H1 (cell line): ENCODE measurements around the gene FUT4. TPM values are rescaled to one million over a fixed set of nuclear protein-coding genes. Genes with fewer than 3 reads are reported as not detected.
A peak's percentile ranks its signal among the peaks of the same experiment; 100 is the strongest.

Source experiments
- ASH2L ChIP-seq: fragments of 200-600, 300-600 bp; sonication (generic); IDR thresholded peaks from one replicate; pipeline ENCODE4 v1.7.1; 2017; ENCODE audit warnings: low read length
- BCL11A ChIP-seq, 2 experiments: IDR thresholded peaks; one replicate each; pipeline ENCODE4 v1.6.1; 2011; ENCODE audit warnings: low read depth in 2 of 2, low read length in 2 of 2, mild to moderate bottlenecking in 2 of 2
- E2F6 ChIP-seq: IDR thresholded peaks from 2 replicates; pipeline ENCODE4 v1.6.1; 2012; ENCODE audit warnings: inconsistent platforms
- EP300 ChIP-seq, 2 experiments: IDR thresholded peaks; 1 replicate in 1 of 2; 2 replicates in 1 of 2; pipeline ENCODE4 v1.6.1; 2011 to 2012; ENCODE audit warnings: low read depth in 2 of 2, low read length in 2 of 2, mild to moderate bottlenecking in 2 of 2, borderline replicate concordance in 1 of 2, inconsistent platforms in 1 of 2, moderate library complexity in 1 of 2
- FOSL1 ChIP-seq: IDR thresholded peaks from 2 replicates; pipeline ENCODE4 v1.6.1; 2011; ENCODE audit warnings: mild to moderate bottlenecking, low read depth, low read length, moderate library complexity; ENCODE audit not compliant: insufficient read depth
- GABPA ChIP-seq: IDR thresholded peaks from 2 replicates; pipeline ENCODE4 v1.6.1; 2011; ENCODE audit warnings: mild to moderate bottlenecking, low read length, moderate library complexity, borderline replicate concordance; ENCODE audit not compliant: insufficient read depth
- HDAC2 ChIP-seq, 2 experiments: fragments of 300-600 bp in 1 of 2; sonication (generic) in 1 of 2; IDR thresholded peaks; 2 replicates each; pipeline ENCODE4 v1.6.1; 2011 to 2012; ENCODE audit warnings: low read depth in 2 of 2, low read length in 2 of 2, mild to moderate bottlenecking in 2 of 2, moderate library complexity in 2 of 2, borderline replicate concordance in 1 of 2, inconsistent platforms in 1 of 2
- KDM1A ChIP-seq: fragments of 200-600, 300-600 bp; sonication (generic); IDR thresholded peaks from 2 replicates; pipeline ENCODE4 v1.7.1; 2016; ENCODE audit warnings: mild to moderate bottlenecking, low read length, borderline replicate concordance
- RBBP5 ChIP-seq: IDR thresholded peaks from 2 replicates; pipeline ENCODE4 v1.7.1; 2012; ENCODE audit warnings: low read depth, mild to moderate bottlenecking, inconsistent platforms, low read length, moderate library complexity, borderline replicate concordance
- RXRA ChIP-seq: IDR thresholded peaks from 2 replicates; pipeline ENCODE4 v1.6.1; 2011; ENCODE audit warnings: low read depth, mild to moderate bottlenecking, low read length, moderate library complexity; ENCODE audit not compliant: insufficient read depth
- SAP30 ChIP-seq: fragments of 300-600 bp; sonication (generic); IDR thresholded peaks from 2 replicates; pipeline ENCODE4 v1.7.1; 2012; ENCODE audit warnings: low read length, moderate library complexity, mild to moderate bottlenecking, inconsistent platforms; ENCODE audit not compliant: insufficient read depth, insufficient replicate concordance
- SIX5 ChIP-seq: IDR thresholded peaks from 2 replicates; pipeline ENCODE4 v1.6.1; 2011; ENCODE audit warnings: mild to moderate bottlenecking, low read depth, low read length
- SP4 ChIP-seq: IDR thresholded peaks from 2 replicates; pipeline ENCODE4 v1.6.1; 2012; ENCODE audit warnings: low read length, inconsistent platforms
- SUZ12 ChIP-seq: fragments of 200-600 bp; sonication (generic); IDR thresholded peaks from 2 replicates; pipeline ENCODE4 v1.6.1; 2012; ENCODE audit warnings: mild to moderate bottlenecking, inconsistent platforms, low read length, moderate library complexity, mixed read lengths
- TAF7 ChIP-seq: optimal IDR thresholded peaks from 2 replicates; pipeline ENCODE3; 2011; ENCODE audit warnings: low read depth, mild to moderate bottlenecking, inconsistent platforms, low read length, moderate library complexity, borderline replicate concordance
- TCF12 ChIP-seq: IDR thresholded peaks from 2 replicates; pipeline ENCODE4 v1.6.1; 2011; ENCODE audit warnings: low read depth, mild to moderate bottlenecking, low read length
- ZNF274 ChIP-seq: IDR thresholded peaks from 2 replicates; pipeline ENCODE4 v1.7.0; 2012; ENCODE audit warnings: low read length, borderline replicate concordance; ENCODE audit errors: extremely low read depth
- polyA plus RNA-seq, 7 experiments: library from polyadenylated mRNA; depleted of rRNA in 3 of 7; stranded (reverse) in 5 of 7; unstranded in 2 of 7; fragments of >200 nt in 5 of 7; fragments of 200-250 nt in 2 of 7; gene quantifications; 1 replicate in 5 of 7; 2 replicates in 1 of 7; 4 replicates in 1 of 7; pipeline versions ENCODE4 v1.2.1 to v1.2.3, GENCODE V29; 2011 to 2013; ENCODE audit warnings: missing spikeins in 2 of 7, mixed read lengths in 2 of 7
- total RNA-seq: library from RNA; stranded (reverse); fragmentation: NEBNext Ultra II Directional; extraction: Animal tissue kit (Norgen Biotek cat#: 25700); gene quantifications from 2 replicates; pipeline ENCODE4 v1.2.1, GENCODE V29; 2021

Gene FUT4
- total and polyA plus RNA-seq, 2 of the 8 experiments (the other 6 are each of a cell fraction or from before 2014, with no cell fraction given), result 2.6 to 8.0 TPM

- TF ChIP-seq EP300 (IDR thresholded peaks at IDR 0.05; ENCODE audit: borderline replicate concordance in 1 of 2, low read depth in 2 of 2, low read length in 2 of 2) (no peak), FOSL1 (no peak), TCF12 (no peak), KDM1A (no peak), SP4 (no peak), SUZ12 (peak; percentile 18; the same call in 1 of the 2 replicates), ZNF274 (no peak), TAF7 (no peak), GABPA (no peak), SAP30 (no peak), RBBP5 (no peak; the same call in 1 of the 2 replicates), HDAC2 (IDR thresholded peaks at IDR 0.05; ENCODE audit: borderline replicate concordance in 1 of 2, low read depth in 2 of 2, low read length in 2 of 2) (no peak), RXRA (no peak), ASH2L (no peak), E2F6 (peak; percentile 65), BCL11A (IDR thresholded peaks at IDR 0.05; ENCODE audit: low read depth in 2 of 2, low read length in 2 of 2) (no peak), SIX5 (no peak)
These were observed 1.0 kb downstream of the FUT4 start (continued) for GRCh38 chr11:94544646-94545263.
